PC-9 (cell line): Measurements from ENCODE around the gene C17orf113. TPM values are rescaled to one million over a fixed set of nuclear protein-coding genes. Genes with fewer than 3 reads are reported as not detected.

Source experiments
- BruUV-seq: library from RNA; stranded (reverse); fragments of 400-500 nt; replicated peaks from 2 replicates; lab custom pipeline; 2021; lab: Mats Ljungman, UMichigan
- CTCF ChIA-PET: fragments of 300-600 bp; sonication (Branson Sonifier 250); formaldehyde crosslinking; loops from one replicate; lab custom pipeline; 2022; ENCODE audit warnings: antibody characterized with exemption; lab: Charles Lee
- POLR2A ChIA-PET: fragments of 300-600 bp; sonication (Branson Sonifier 250); formaldehyde crosslinking; loops from one replicate; lab custom pipeline; 2022; ENCODE audit warnings: antibody characterized with exemption; ENCODE audit not compliant: unreplicated experiment; lab: Charles Lee
- DNase-seq, 2 experiments: peaks; one replicate each; pipeline versions ENCODE4 v3.0.0 to v3.0.0-alpha.2; 2015 to 2022; ENCODE audit warnings: mixed read lengths in 1 of 2
- H2AFZ ChIP-seq: fragments of 200-600 bp; sonication (generic); 2 replicates; pipeline ENCODE4 v1.8.1; 2017; ENCODE audit warnings: antibody characterized with exemption
- H3F3A ChIP-seq: fragments of 200-600 bp; sonication (generic); 2 replicates; pipeline ENCODE4 v1.8.1; 2017; ENCODE audit warnings: antibody characterized with exemption, mild to moderate bottlenecking, low read depth; ENCODE audit not compliant: insufficient read depth
- H3K27ac ChIP-seq: fragments of 200-600 bp; sonication (generic); 2 replicates; pipeline ENCODE4 v1.6.1; 2016; ENCODE audit warnings: mixed run types
- H3K27me3 ChIP-seq: fragments of 200-600 bp; sonication (generic); 2 replicates; pipeline ENCODE4 v1.6.1; 2016; ENCODE audit warnings: low read depth, mixed run types; ENCODE audit not compliant: insufficient read depth
- H3K36me3 ChIP-seq: fragments of 200-600 bp; sonication (generic); 2 replicates; pipeline ENCODE4 v1.6.1; 2016; ENCODE audit warnings: low read depth, mixed run types
- H3K4me1 ChIP-seq: fragments of 200-600 bp; sonication (generic); replicated peaks from 2 replicates; pipeline ENCODE4 v1.6.1; 2016; ENCODE audit warnings: mixed run types; ENCODE audit not compliant: insufficient read depth
- H3K4me2 ChIP-seq: fragments of 200-600 bp; sonication (generic); 2 replicates; pipeline ENCODE4 v1.6.1; 2017; ENCODE audit warnings: mixed run types
- H3K4me3 ChIP-seq: fragments of 200-600 bp; sonication (generic); 2 replicates; pipeline ENCODE4 v1.6.1; 2016; ENCODE audit warnings: mixed run types
- H3K79me2 ChIP-seq: fragments of 200-600 bp; sonication (generic); 2 replicates; pipeline ENCODE4 v1.6.1; 2017; ENCODE audit warnings: low read depth, mixed run types
- H3K9me2 ChIP-seq: fragments of 200-600 bp; sonication (generic); 2 replicates; pipeline ENCODE4 v1.8.1; 2017; ENCODE audit warnings: mild to moderate bottlenecking; ENCODE audit not compliant: insufficient read depth
- H3K9me3 ChIP-seq: fragments of 200-600 bp; sonication (generic); 2 replicates; pipeline ENCODE4 v1.8.1; 2016; ENCODE audit warnings: low read depth; ENCODE audit not compliant: insufficient read depth
- H4K20me1 ChIP-seq: fragments of 200-600 bp; sonication (generic); 2 replicates; pipeline ENCODE4 v1.8.1; 2017; ENCODE audit not compliant: insufficient read depth
- EZH2 ChIP-seq: fragments of 200-600 bp; sonication (generic); IDR thresholded peaks from 2 replicates; pipeline ENCODE4 v1.8.0; 2017; ENCODE audit warnings: antibody characterized with exemption, low read depth
- intact Hi-C: fragments of 100-400 bp; cut with micrococcal nuclease; formaldehyde crosslinking; loops from one replicate; pipeline ENCODE4 v1.10.0; 2022; ENCODE audit not compliant: unreplicated experiment
- total RNA-seq: library from RNA; stranded (reverse); gene quantifications from 2 replicates; pipeline ENCODE4 v1.2.3, GENCODE V29; 2021
- TF ChIP-seq, protein P1 (sequence below): fragments of 200-600 bp; sonication (generic); conservative IDR thresholded peaks from 2 replicates; pipeline ENCODE4 v1.6.1; 2017; ENCODE audit warnings: mixed run types, antibody characterized with exemption, mild to moderate bottlenecking, moderate library complexity

The C17orf113 gene
- total RNA-seq, 1 experiment from 2014 or later = 3.4 TPM

DNA sequence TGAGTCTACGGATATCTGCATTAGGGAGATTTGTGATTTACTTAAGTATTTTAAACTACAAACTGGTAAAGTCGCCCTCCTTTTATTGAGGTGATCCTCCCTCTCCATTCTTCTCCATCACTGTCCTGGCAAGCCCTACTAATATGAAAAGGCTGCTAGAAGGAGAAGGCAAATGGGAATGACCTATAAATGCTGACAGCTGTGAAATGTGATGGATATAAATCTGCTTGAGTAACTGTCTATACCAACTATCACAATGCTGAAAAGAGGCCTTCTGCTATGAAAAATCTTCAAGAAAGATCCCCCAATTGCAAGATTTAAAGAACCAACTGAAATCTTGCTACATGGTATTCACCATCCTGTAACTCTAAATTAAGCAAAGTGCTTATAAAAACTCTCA is 48.7 kb downstream of the C17orf113 start:
- H2AFZ ChIP-seq = no peak overlapping the region
- peaks cover 55% of the 10 kb centered on the region for H3K79me2 ChIP-seq
- TF ChIP-seq, protein P1, sequence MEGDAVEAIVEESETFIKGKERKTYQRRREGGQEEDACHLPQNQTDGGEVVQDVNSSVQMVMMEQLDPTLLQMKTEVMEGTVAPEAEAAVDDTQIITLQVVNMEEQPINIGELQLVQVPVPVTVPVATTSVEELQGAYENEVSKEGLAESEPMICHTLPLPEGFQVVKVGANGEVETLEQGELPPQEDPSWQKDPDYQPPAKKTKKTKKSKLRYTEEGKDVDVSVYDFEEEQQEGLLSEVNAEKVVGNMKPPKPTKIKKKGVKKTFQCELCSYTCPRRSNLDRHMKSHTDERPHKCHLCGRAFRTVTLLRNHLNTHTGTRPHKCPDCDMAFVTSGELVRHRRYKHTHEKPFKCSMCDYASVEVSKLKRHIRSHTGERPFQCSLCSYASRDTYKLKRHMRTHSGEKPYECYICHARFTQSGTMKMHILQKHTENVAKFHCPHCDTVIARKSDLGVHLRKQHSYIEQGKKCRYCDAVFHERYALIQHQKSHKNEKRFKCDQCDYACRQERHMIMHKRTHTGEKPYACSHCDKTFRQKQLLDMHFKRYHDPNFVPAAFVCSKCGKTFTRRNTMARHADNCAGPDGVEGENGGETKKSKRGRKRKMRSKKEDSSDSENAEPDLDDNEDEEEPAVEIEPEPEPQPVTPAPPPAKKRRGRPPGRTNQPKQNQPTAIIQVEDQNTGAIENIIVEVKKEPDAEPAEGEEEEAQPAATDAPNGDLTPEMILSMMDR = no peak
- TF ChIP-seq EZH2 = no peak
- H4K20me1 ChIP-seq = peaks cover 69% of the 10 kb centered on the region
- no peaks in the 10 kb centered on the region for H3K9me2 ChIP-seq
- H3K36me3 ChIP-seq = peaks cover 18% of the 10 kb centered on the region
- no peak for DNase-seq
- no peak overlapping the region for H3K4me3 ChIP-seq
- POLR2A ChIA-PET = no interaction called here
- H3F3A ChIP-seq = peaks cover 7% of the 10 kb centered on the region; the same call in 1 of the 2 replicates
- H3K9me3 ChIP-seq = no peaks in the 10 kb centered on the region
- BruUV-seq = no TSS peak
- CTCF ChIA-PET = no interaction called here
- H3K4me2 ChIP-seq = no peak overlapping the region
- intact Hi-C loops = no loop called here
- no peaks in the 10 kb centered on the region for H3K4me1 ChIP-seq
- H3K27me3 ChIP-seq = no peaks in the 10 kb centered on the region
- no peak overlapping the region for H3K27ac ChIP-seq

DNA sequence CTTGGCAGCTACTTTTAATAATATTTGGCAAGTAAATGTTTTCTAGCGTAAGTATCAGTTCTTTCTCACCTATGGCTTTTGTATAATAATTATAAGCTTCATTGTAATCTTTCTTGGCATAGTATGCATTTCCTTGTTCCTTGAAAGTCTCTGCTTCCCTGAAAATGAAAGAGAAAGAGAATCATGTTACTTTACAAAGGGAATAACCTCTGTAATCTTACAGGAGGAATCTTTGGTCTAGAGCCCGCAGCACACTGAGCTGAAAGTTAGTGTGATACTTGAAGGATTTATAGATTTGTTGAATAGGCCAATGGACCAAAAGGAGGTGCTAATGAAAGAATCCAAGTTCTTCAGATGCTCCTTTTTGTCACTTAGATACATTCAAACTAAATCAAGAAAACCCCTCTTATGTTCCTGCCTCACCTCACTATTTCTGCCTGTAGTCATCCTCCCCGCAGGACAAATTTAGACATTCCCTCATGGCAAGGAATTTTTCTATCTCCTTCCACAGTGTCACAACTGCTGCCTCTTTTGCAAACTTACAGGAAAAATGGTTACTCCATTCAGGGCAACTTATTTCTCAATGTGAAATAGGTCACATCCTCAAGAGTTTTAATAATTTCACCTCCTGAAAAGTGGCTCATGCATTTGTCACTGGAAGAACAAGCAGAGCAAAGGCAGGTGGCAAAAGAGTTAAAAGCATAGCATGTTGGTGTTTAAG is 49.8 kb downstream of the C17orf113 start:
- H3K4me2 ChIP-seq = no peak overlapping the region
- no peak overlapping the region for H2AFZ ChIP-seq
- no peak for DNase-seq
- BruUV-seq = no TSS peak
- intact Hi-C loops = no loop called here
- no peaks in the 10 kb centered on the region for H3K9me3 ChIP-seq
- no peaks in the 10 kb centered on the region for H3K27me3 ChIP-seq
- no peak for TF ChIP-seq EZH2
- TF ChIP-seq, protein P1 = no peak
- H3K4me1 ChIP-seq = no peaks in the 10 kb centered on the region
- no peak overlapping the region for H3K27ac ChIP-seq
- peaks cover 63% of the 10 kb centered on the region for H4K20me1 ChIP-seq
- peaks cover 21% of the 10 kb centered on the region for H3K36me3 ChIP-seq
- H3K9me2 ChIP-seq = no peaks in the 10 kb centered on the region
- POLR2A ChIA-PET = interaction anchor here (0.6 to 1.0 kb wide), 2 partner anchors 17 to 20 kb away, joined by 3 to 4 read pairs; no protein-coding TSS in a partner anchor
- H3F3A ChIP-seq = peaks cover 13% of the 10 kb centered on the region; the same call in 1 of the 2 replicates
- CTCF ChIA-PET = no interaction called here
- peaks cover 45% of the 10 kb centered on the region for H3K79me2 ChIP-seq
- no peak overlapping the region for H3K4me3 ChIP-seq

DNA sequence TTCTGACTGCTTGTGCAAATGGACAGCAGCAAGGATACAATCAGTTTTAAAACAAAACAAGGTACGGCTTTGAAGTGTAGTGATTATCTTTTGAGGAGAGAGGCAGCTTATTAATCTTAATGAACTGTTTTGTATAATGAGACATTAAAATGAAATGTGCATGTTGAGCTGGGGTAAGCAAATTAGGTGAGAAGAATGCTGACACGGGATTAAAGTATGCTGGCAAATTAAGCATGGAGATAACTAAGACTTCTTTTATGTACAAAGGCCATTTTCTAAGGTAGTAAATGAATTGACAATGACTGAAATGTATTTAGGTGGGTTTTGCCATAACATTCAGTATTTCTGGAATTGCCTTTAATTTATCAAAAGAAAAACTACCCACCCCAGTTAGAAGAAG is 51.9 kb downstream of the C17orf113 start:
- H3K9me2 ChIP-seq = no peaks in the 10 kb centered on the region
- H3K4me1 ChIP-seq = no peaks in the 10 kb centered on the region
- no peak overlapping the region for H3K4me2 ChIP-seq
- peaks cover 25% of the 10 kb centered on the region for H3K79me2 ChIP-seq
- H2AFZ ChIP-seq = no peak overlapping the region
- POLR2A ChIA-PET = no interaction called here
- TF ChIP-seq, protein P1 = no peak
- TF ChIP-seq EZH2 = no peak
- peaks cover 44% of the 10 kb centered on the region for H4K20me1 ChIP-seq
- H3F3A ChIP-seq = peaks cover 17% of the 10 kb centered on the region; the same call in 1 of the 2 replicates
- no peaks in the 10 kb centered on the region for H3K9me3 ChIP-seq
- CTCF ChIA-PET = no interaction called here
- peaks cover 30% of the 10 kb centered on the region for H3K36me3 ChIP-seq
- intact Hi-C loops = no loop called here
- no peak for DNase-seq
- no peaks in the 10 kb centered on the region for H3K27me3 ChIP-seq
- BruUV-seq = no TSS peak
- no peak overlapping the region for H3K27ac ChIP-seq
- H3K4me3 ChIP-seq = no peak overlapping the region
